Lung (tissue), 12 donors: Measurements from ENCODE around the gene ING2. TPM values are rescaled to one million over a fixed set of nuclear protein-coding genes. Genes with fewer than 3 reads are reported as not detected.
"Not testable (repeated sequence)": the region's sequence is repeated elsewhere in the genome, so short reads cannot be mapped to it uniquely, and the experiment has no call there.

Source experiments
- ATAC-seq: fragments of 200-7000 bp; cut with Tn5 transposase; one replicate; pipeline ENCODE4 v1.9.1; 2020; ENCODE audit warnings: moderate number of reproducible peaks; ENCODE audit not compliant: insufficient read depth, low FRiP score
- DNase-seq, 3 donors: peaks; one replicate each; pipeline ENCODE4 v3.0.0-alpha.2; 2013 to 2017
- H3K27ac ChIP-seq, 2 donors: one replicate each; pipeline ENCODE4 v1.5.1; 2013; ENCODE audit warnings: mild to moderate bottlenecking in 2 of 2, moderate library complexity in 2 of 2, control low read depth in 1 of 2, inconsistent platforms in 1 of 2, low read depth in 1 of 2, low read length in 1 of 2
- H3K27me3 ChIP-seq, 3 donors: one replicate each; pipeline ENCODE4 v1.5.1; 2013; ENCODE audit warnings: low read length in 2 of 3; ENCODE audit not compliant: control insufficient read depth in 3 of 3, insufficient read depth in 3 of 3
- H3K36me3 ChIP-seq, 4 donors: one replicate each; pipeline ENCODE4 v1.5.1; 2013; ENCODE audit warnings: low read length in 4 of 4, mild to moderate bottlenecking in 1 of 4, moderate library complexity in 1 of 4; ENCODE audit not compliant: control insufficient read depth in 4 of 4, insufficient read depth in 4 of 4
- H3K4me1 ChIP-seq, 5 donors: one replicate each; pipeline ENCODE4 v1.5.1; 2013; ENCODE audit warnings: low read length in 5 of 5, mild to moderate bottlenecking in 2 of 5, moderate library complexity in 1 of 5; ENCODE audit not compliant: control insufficient read depth in 5 of 5, insufficient read depth in 5 of 5
- H3K4me3 ChIP-seq: one replicate; pipeline ENCODE4 v1.5.1; 2013; ENCODE audit warnings: mild to moderate bottlenecking, control low read depth, moderate library complexity
- H3K9ac ChIP-seq, 2 donors: one replicate each; pipeline ENCODE4 v1.5.1; 2013; ENCODE audit warnings: low read length in 2 of 2, control low read depth in 1 of 2; ENCODE audit not compliant: insufficient read depth in 1 of 2
- H3K9me3 ChIP-seq, 4 donors: one replicate each; pipeline ENCODE4 v1.5.1; 2013; ENCODE audit warnings: low read length in 3 of 4, mild to moderate bottlenecking in 1 of 4, moderate library complexity in 1 of 4; ENCODE audit not compliant: control insufficient read depth in 4 of 4, insufficient read depth in 3 of 4
- WGBS, 2 donors: extraction: QIAGEN DNeasy Blood & Tissue Kit; methylation state at CpG; one replicate each; pipeline ENCODE4 v1.1.7; 2013; 5-methylcytosine and 5-hydroxymethylcytosine counted together
- polyA plus RNA-seq, 2 donors: library from polyadenylated mRNA; stranded (reverse); fragments of 200-250 nt; gene quantifications; one replicate each; pipeline ENCODE4 v1.2.1, GENCODE V29; 2013
- total RNA-seq, 2 donors: library from RNA; depleted of rRNA in 1 of 2; stranded (reverse); fragments of >200 nt in 1 of 2; gene quantifications; one replicate each; pipeline ENCODE4 v1.2.1, GENCODE V29; 2014 to 2021
- TF ChIP-seq, protein P1 (sequence below): IDR thresholded peaks from 2 replicates; pipeline ENCODE4 v1.5.1; 2012; ENCODE audit warnings: mild to moderate bottlenecking; ENCODE audit errors: control extremely low read depth, extremely low read depth
- donor health status: control.
- donor health status: control.
- donor health status: Bipolar disorder and iron deficiency.
- donor health status: healthy.
- donor health status: DM: yes; HTN: yes; CAD: no.

Gene ING2
- total and polyA plus RNA-seq, 4 donors: 8.5 to 21.9 (median 9.8) TPM

DNA sequence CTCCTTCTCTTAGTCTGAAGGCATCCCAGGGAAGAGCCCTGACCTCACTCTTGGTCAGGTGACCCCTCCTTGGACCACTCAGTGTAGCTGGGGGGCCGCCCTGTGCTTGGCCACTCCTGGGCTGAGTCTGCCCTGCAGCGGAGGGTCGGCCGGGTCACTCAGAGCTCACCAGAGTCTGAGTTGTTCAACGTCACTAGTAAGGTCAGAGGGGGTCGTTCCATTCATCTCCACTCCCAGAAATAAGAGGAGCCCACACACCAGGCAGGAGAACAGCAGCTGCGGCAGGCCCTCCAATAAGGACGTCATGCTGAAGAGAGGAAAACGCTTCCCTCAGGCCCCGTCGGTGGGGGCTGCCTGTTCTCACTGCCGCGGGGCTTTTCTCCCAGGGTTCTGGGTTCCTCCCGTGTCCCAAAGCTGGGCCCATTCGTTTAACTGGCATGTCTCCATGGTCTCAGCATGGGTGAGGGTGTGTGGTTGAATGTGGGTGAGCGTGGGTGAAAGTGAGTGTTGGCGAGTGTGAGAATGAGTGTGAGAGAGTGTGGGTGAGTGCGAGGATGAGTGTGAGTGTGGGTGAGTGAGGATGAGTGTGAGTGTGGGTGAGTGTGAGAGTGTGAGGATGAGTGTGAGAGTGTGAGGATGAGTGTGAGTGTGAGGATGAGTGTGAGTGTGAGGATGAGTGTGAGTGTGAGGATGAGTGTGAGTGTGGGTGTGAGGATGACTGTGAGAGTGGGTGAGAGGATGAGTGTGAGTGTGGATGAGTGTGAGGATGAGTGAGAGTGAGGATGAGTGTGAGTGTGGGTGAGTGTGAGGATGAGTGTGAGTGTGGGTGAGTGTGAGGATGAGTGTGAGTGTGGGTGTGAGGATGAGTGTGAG lies 47.7 kb downstream of the ING2 start:
- TF ChIP-seq, protein P1, sequence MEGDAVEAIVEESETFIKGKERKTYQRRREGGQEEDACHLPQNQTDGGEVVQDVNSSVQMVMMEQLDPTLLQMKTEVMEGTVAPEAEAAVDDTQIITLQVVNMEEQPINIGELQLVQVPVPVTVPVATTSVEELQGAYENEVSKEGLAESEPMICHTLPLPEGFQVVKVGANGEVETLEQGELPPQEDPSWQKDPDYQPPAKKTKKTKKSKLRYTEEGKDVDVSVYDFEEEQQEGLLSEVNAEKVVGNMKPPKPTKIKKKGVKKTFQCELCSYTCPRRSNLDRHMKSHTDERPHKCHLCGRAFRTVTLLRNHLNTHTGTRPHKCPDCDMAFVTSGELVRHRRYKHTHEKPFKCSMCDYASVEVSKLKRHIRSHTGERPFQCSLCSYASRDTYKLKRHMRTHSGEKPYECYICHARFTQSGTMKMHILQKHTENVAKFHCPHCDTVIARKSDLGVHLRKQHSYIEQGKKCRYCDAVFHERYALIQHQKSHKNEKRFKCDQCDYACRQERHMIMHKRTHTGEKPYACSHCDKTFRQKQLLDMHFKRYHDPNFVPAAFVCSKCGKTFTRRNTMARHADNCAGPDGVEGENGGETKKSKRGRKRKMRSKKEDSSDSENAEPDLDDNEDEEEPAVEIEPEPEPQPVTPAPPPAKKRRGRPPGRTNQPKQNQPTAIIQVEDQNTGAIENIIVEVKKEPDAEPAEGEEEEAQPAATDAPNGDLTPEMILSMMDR: no peak
- Histone ChIP-seq H3K27me3 (no peaks in the 10 kb centered on the region), H3K4me3 (no peak overlapping the region), H3K36me3 (no peaks in the 10 kb centered on the region), H3K4me1 (peaks cover 0 to 4% (median 0%) of the 10 kb centered on the region in 5 donors), H3K9me3 (no peaks in the 10 kb centered on the region), H3K9ac (no peak overlapping the region), H3K27ac (no peak overlapping the region)
- WGBS, 2 donors: 78 to 88% methylated on average over 18 of the region's 18 CpGs
- DNase-seq (peak in 1 of 3 donors; percentile 48), ATAC-seq (no peak)

DNA sequence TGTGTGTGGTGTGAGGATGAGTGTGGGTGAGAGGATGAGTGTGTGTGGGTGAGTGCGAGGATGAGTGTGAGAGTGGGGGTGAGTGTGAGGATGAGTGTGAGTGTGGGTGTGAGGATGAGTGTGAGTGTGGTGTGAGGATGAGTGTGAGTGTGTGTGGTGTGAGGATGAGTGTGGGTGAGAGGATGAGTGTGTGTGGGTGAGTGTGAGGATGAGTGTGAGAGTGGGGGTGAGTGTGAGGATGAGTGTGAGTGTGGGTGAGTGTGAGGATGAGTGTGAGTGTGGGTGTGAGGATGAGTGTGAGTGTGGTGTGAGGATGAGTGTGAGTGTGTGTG lies 48.3 kb downstream of the ING2 start:
- WGBS, 2 donors: 0% methylated on average over 1 of the region's 1 CpG; no CpG with 5 or more reads in 1 of the 2 donors
- H3K4me3 ChIP-seq, H3K36me3 ChIP-seq: not testable (repeated sequence)

DNA sequence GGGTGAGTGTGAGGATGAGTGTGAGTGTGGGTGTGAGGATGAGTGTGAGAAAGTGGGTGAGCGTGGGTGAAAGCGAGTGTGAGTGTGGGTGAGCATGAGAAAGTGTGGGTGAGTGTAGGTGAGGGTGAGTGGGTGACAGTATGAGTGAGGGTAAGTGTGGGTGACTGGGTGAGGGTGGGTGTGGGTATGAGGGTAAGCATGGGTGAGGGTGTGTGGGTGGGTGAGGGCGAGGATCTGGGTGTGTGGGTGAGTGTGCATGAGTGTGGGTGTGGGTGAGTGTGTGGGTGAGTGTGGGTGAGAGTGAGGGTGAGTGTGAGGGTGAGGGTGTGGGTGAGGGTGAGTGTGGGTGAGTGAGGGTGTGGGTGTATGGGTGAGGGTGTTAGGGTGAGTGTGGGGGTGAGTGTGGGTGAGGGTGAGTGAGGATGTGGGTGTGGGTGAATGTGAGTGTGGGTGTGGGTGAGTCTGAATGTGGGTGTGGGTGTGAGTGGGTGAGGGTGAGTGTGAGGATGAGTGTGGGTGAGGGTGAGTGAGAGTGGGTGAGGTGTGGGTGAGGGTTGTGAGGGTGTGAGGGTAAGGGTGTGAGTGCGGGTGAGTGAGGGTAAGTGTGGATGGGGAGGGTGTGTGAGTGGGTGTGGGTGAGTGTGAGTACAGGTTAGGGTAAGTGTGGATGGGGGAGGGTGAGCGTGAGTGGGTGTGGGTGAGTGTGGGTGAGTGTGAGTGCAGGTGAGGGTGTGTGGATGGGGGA lies 48.9 kb downstream of the ING2 start:
- peaks cover 0 to 4% (median 0%) of the 10 kb centered on the region in 5 donors for H3K4me1 ChIP-seq
- H3K27me3 ChIP-seq: no peaks in the 10 kb centered on the region
- WGBS, 2 donors: 88 to 99% methylated on average over 5 of the region's 5 CpGs
- no peaks in the 10 kb centered on the region for H3K9me3 ChIP-seq
- ATAC-seq (no peak), DNase-seq (no peak)
- TF ChIP-seq, protein P1: no peak
- H3K27ac ChIP-seq: no peak overlapping the region
- no peak overlapping the region for H3K4me3 ChIP-seq
- no peaks in the 10 kb centered on the region for H3K36me3 ChIP-seq
- no peak overlapping the region for H3K9ac ChIP-seq

More for the DNA sequence above, 48.3 kb downstream of the ING2 start:
- H3K9me3 ChIP-seq, H3K4me1 ChIP-seq, H3K27ac ChIP-seq, ATAC-seq, DNase-seq, H3K27me3 ChIP-seq, H3K9ac ChIP-seq: not testable (repeated sequence)

DNA sequence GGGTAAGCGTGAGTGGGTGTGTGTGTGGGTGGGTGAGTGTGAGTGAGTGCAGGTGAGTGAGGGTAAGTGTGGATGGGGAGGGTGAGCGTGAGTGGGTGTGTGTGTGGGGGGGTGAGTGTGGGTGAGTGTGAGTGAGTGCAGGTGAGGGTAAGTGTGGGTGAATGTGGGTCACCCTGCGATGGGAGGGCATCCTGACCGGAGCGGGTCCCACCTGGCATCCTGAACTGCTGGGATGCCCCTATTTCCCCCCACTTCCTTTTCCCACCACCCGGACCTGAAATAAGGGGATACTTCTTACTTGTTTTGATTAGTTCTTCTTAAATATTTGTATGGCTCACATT lies 49.5 kb downstream of the ING2 start:
- Histone ChIP-seq H3K27ac (no peak overlapping the region), H3K9ac (no peak overlapping the region), H3K9me3 (no peaks in the 10 kb centered on the region), H3K4me3 (no peak overlapping the region), H3K36me3 (no peaks in the 10 kb centered on the region), H3K27me3 (no peaks in the 10 kb centered on the region), H3K4me1 (peaks cover 0 to 4% (median 0%) of the 10 kb centered on the region in 5 donors)
- no peak for DNase-seq
- 49 to 67% methylated on average over 6 of the region's 6 CpGs for WGBS, 2 donors
- no peak for ATAC-seq
- TF ChIP-seq, protein P1: no peak
